ENCODE data around the gene BNIP2. TPM values are rescaled to one million over a fixed set of nuclear protein-coding genes. Genes with fewer than 3 reads are reported as not detected.
"Not testable (repeated sequence)": the region's sequence is repeated elsewhere in the genome, so short reads cannot be mapped to it uniquely, and the experiment has no call there.

The BNIP2 gene
- total RNA-seq, 1 experiment from 2014 or later, result 96.3 TPM

GRCh38 chr15:59703979-59704796, 15.1 kb upstream of the BNIP2 start:
- no peak overlapping the region for H3K4me3 Mint-ChIP-seq (ENCODE audit: low read depth, unreplicated experiment)
- H3K27ac Mint-ChIP-seq (ENCODE audit: unreplicated experiment), result no peak overlapping the region
- no peak for TF ChIP-seq CTCF (IDR thresholded peaks at IDR 0.05; ENCODE audit: unreplicated experiment)
- intact Hi-C loops (cut with micrococcal nuclease; ENCODE audit: unreplicated experiment), result no loop called here
- H3K9me3 Mint-ChIP-seq (ENCODE audit: low read depth, unreplicated experiment), result no peaks in the 10 kb centered on the region
- no peaks in the 10 kb centered on the region for H3K27me3 Mint-ChIP-seq (ENCODE audit: unreplicated experiment)
- BruUV-seq (replicated peaks), result no TSS peak
- H3K36me3 Mint-ChIP-seq (ENCODE audit: insufficient read depth, unreplicated experiment), result no peaks in the 10 kb centered on the region
- CTCF ChIA-PET, result interaction anchor here (0.7 to 1.2 kb wide), 2 partner anchors 13 to 23 kb away, joined by 3 to 4 read pairs; no protein-coding TSS in a partner anchor
- peaks cover 24% of the 10 kb centered on the region for H3K4me1 Mint-ChIP-seq (ENCODE audit: low read depth, unreplicated experiment)
- DNase-seq, result no peak

GRCh38 chr15:59702351-59702750, 13.2 kb upstream of the BNIP2 start:
- no TSS peak for BruUV-seq (replicated peaks)
- CTCF ChIA-PET, result no interaction called here
- no peak for TF ChIP-seq CTCF (IDR thresholded peaks at IDR 0.05; ENCODE audit: unreplicated experiment)
- Mint-ChIP-seq H3K4me3 (ENCODE audit: low read depth, unreplicated experiment) (no peak overlapping the region), H3K27me3 (ENCODE audit: unreplicated experiment) (no peaks in the 10 kb centered on the region), H3K27ac (ENCODE audit: unreplicated experiment) (no peak overlapping the region), H3K9me3 (ENCODE audit: low read depth, unreplicated experiment) (peaks cover 2% of the 10 kb centered on the region), H3K4me1 (ENCODE audit: low read depth, unreplicated experiment) (peaks cover 27% of the 10 kb centered on the region), H3K36me3 (ENCODE audit: insufficient read depth, unreplicated experiment) (no peaks in the 10 kb centered on the region)
- no peak for DNase-seq
- intact Hi-C loops (cut with micrococcal nuclease; ENCODE audit: unreplicated experiment), result no loop called here

GRCh38 chr15:59701880-59702279, 12.8 kb upstream of the BNIP2 start:
- CTCF ChIA-PET, result no interaction called here
- no peak for DNase-seq
- Mint-ChIP-seq H3K27me3 (ENCODE audit: unreplicated experiment) (no peaks in the 10 kb centered on the region), H3K36me3 (ENCODE audit: insufficient read depth, unreplicated experiment) (no peaks in the 10 kb centered on the region), H3K4me3 (ENCODE audit: low read depth, unreplicated experiment) (no peak overlapping the region), H3K4me1 (ENCODE audit: low read depth, unreplicated experiment) (peaks cover 31% of the 10 kb centered on the region), H3K9me3 (ENCODE audit: low read depth, unreplicated experiment) (peaks cover 2% of the 10 kb centered on the region), H3K27ac (ENCODE audit: unreplicated experiment) (no peak overlapping the region)
- TF ChIP-seq CTCF (IDR thresholded peaks at IDR 0.05; ENCODE audit: unreplicated experiment), result no peak
- no TSS peak for BruUV-seq (replicated peaks)
- intact Hi-C loops (cut with micrococcal nuclease; ENCODE audit: unreplicated experiment), result no loop called here

GRCh38 chr15:59699810-59700431, 10.8 kb upstream of the BNIP2 start:
- TF ChIP-seq CTCF (IDR thresholded peaks at IDR 0.05; ENCODE audit: unreplicated experiment), result no peak
- peaks cover 2% of the 10 kb centered on the region for H3K9me3 Mint-ChIP-seq (ENCODE audit: low read depth, unreplicated experiment)
- DNase-seq, result no peak
- H3K27me3 Mint-ChIP-seq (ENCODE audit: unreplicated experiment), result no peaks in the 10 kb centered on the region
- peak overlapping the region; percentile 64 for H3K27ac Mint-ChIP-seq (ENCODE audit: unreplicated experiment)
- H3K4me3 Mint-ChIP-seq (ENCODE audit: low read depth, unreplicated experiment), result no peak overlapping the region
- CTCF ChIA-PET, result no interaction called here
- intact Hi-C loops (cut with micrococcal nuclease; ENCODE audit: unreplicated experiment), result loop anchor here (10.0 kb wide), 1 partner anchor 215 kb away; no protein-coding TSS in a partner anchor
- peaks cover 47% of the 10 kb centered on the region for H3K4me1 Mint-ChIP-seq (ENCODE audit: low read depth, unreplicated experiment)
- BruUV-seq (replicated peaks), result no TSS peak
- H3K36me3 Mint-ChIP-seq (ENCODE audit: insufficient read depth, unreplicated experiment), result peaks cover 7% of the 10 kb centered on the region

GRCh38 chr15:59698065-59698464, 8.9 kb upstream of the BNIP2 start:
- not testable (repeated sequence) for H3K36me3 Mint-ChIP-seq (ENCODE audit: insufficient read depth, unreplicated experiment)
- intact Hi-C loops (cut with micrococcal nuclease; ENCODE audit: unreplicated experiment), result loop anchor here (10.0 kb wide), 1 partner anchor 217 kb away; no protein-coding TSS in a partner anchor

More at GRCh38 chr15:59698065-59698464, 8.9 kb upstream of the BNIP2 start:
- not testable (repeated sequence) for H3K27ac Mint-ChIP-seq (ENCODE audit: unreplicated experiment); H3K9me3 Mint-ChIP-seq (ENCODE audit: low read depth, unreplicated experiment); H3K27me3 Mint-ChIP-seq (ENCODE audit: unreplicated experiment); BruUV-seq (replicated peaks); DNase-seq; H3K4me3 Mint-ChIP-seq (ENCODE audit: low read depth, unreplicated experiment)
- peaks cover 54% of the 10 kb centered on the region for H3K4me1 Mint-ChIP-seq (ENCODE audit: low read depth, unreplicated experiment)
- CTCF ChIA-PET, result interaction anchor here (0.9 kb wide), 1 partner anchor 218 kb away, joined by 4 read pairs; no protein-coding TSS in a partner anchor
